Measurements from ENCODE around the gene TRAPPC2L. TPM values are rescaled to one million over a fixed set of nuclear protein-coding genes. Genes with fewer than 3 reads are reported as not detected.

TRAPPC2L gene
- total RNA-seq, 6 experiments from 2014 or later, result 58.0 to 75.9 (median 65.6) TPM

GRCh38 chr16:88880226-88881006, 23.5 kb downstream of the TRAPPC2L start:
- no peak overlapping the region for H3K27ac Mint-ChIP-seq

DNA sequence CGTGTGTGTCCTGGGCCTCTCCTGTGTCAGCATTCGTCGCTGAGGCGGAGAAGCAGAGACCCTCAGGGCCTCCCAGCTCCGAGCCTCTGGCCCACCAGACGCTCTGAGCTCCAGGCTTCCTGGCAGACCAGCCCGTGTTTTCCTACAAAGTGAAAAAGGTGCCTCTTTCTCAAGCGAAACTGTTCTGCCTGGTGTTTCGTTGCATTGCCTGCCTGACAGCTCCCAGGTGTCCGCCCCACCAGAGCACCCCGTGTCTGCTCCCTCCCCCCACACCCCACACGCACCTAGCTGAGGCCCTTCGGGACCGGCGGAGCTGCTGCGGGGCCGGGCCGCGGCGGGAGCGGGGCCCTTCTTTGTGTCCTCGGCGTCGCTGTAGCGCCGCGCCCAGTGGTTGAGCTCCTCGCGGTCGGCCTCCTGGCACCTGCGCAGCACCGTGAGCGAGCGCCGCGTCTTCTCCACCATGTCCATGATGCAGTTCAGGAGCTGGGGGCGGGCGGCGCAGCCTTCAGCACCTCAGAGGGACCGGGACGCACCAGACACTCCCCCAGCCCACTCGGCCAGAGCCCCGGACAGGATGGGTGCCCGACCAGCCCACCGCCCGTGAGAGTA, 24.2 kb downstream of the TRAPPC2L start:
- no peaks in the 10 kb centered on the region for H3K4me1 Mint-ChIP-seq (ENCODE audit: low read depth)
- no peak overlapping the region for H3K4me3 Mint-ChIP-seq
- no peak overlapping the region for H3K27ac Mint-ChIP-seq
- peaks cover 19% of the 10 kb centered on the region for H3K27me3 Mint-ChIP-seq (ENCODE audit: insufficient read depth)
- DNase-seq, result no peak
- TF ChIP-seq CTCF (IDR thresholded peaks at IDR 0.05), result no peak
- H3K36me3 Mint-ChIP-seq (ENCODE audit: low read depth), result no peaks in the 10 kb centered on the region
- no peaks in the 10 kb centered on the region for H3K9me3 Mint-ChIP-seq

More at GRCh38 chr16:88880226-88881006, 23.5 kb downstream of the TRAPPC2L start:
- H3K36me3 Mint-ChIP-seq (ENCODE audit: low read depth), result no peaks in the 10 kb centered on the region
- no peaks in the 10 kb centered on the region for H3K9me3 Mint-ChIP-seq
- peaks cover 19% of the 10 kb centered on the region for H3K27me3 Mint-ChIP-seq (ENCODE audit: insufficient read depth)
- DNase-seq, result no peak
- H3K4me3 Mint-ChIP-seq, result no peak overlapping the region
- H3K4me1 Mint-ChIP-seq (ENCODE audit: low read depth), result no peaks in the 10 kb centered on the region
- no peak for TF ChIP-seq CTCF (IDR thresholded peaks at IDR 0.05)

GRCh38 chr16:88881675-88882357, 24.9 kb downstream of the TRAPPC2L start:
- Mint-ChIP-seq H3K27ac (no peak overlapping the region), H3K4me1 (ENCODE audit: low read depth) (no peaks in the 10 kb centered on the region), H3K4me3 (no peak overlapping the region), H3K9me3 (no peaks in the 10 kb centered on the region), H3K27me3 (ENCODE audit: insufficient read depth) (peaks cover 17% of the 10 kb centered on the region), H3K36me3 (ENCODE audit: low read depth) (no peaks in the 10 kb centered on the region)
- DNase-seq, result no peak
- no peak for TF ChIP-seq CTCF (IDR thresholded peaks at IDR 0.05)

DNA sequence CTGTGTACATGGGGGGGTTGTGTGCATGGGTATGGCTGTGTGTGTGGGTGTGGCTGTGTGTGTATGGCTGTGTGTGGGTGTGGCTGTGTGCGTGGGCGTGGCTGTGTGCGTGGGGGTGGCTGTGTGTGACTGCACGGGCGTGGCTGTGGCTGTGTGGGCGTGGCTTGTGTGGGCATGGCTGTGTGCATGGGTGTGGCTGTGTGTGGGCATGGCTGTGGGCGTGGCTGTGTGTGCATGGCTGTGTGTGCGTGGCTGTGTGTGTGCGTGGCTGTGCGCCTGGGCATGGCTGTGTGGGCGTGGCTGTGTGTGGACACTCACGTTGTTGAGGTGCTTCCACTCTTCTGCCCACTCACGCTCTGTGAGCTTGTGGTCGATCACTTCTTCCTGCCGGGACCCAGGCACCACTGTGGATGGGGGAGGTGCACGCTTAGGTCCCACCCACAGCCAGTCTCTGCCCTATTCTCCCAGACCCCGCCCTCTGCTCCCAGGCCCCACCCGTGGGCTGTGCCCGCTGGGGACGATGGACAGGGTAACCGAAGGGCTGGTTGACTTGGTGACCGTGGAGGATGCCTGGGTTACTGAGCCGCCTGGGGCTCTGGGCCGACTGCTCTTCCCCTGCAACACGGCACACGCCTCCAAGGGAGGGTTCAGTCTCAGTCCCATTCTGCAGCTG, 25.6 kb downstream of the TRAPPC2L start:
- no peak overlapping the region for H3K27ac Mint-ChIP-seq
- DNase-seq, result no peak

More for the DNA sequence above, 25.6 kb downstream of the TRAPPC2L start:
- Mint-ChIP-seq H3K4me1 (ENCODE audit: low read depth) (no peaks in the 10 kb centered on the region), H3K27me3 (ENCODE audit: insufficient read depth) (peaks cover 17% of the 10 kb centered on the region), H3K36me3 (ENCODE audit: low read depth) (no peaks in the 10 kb centered on the region), H3K4me3 (no peak overlapping the region), H3K9me3 (no peaks in the 10 kb centered on the region)
- no peak for TF ChIP-seq CTCF (IDR thresholded peaks at IDR 0.05)
